Cardiac fibroblast (primary cell): ENCODE data around the gene CXADR.
"Not testable (repeated sequence)": the region's sequence is repeated elsewhere in the genome, so short reads cannot be mapped to it uniquely, and the experiment has no call there.

Experiments used
- DNase-seq, 2 donors: peaks; one replicate each; pipeline versions ENCODE4 v3.0.0 to v3.0.0-alpha.2; 2010; ENCODE audit warnings: low read depth in 2 of 2
- H3K4me3 ChIP-seq, 2 donors: replicated peaks in 1 of 2; 1 replicate in 1 of 2; 2 replicates in 1 of 2; pipeline ENCODE4 v1.5.1; 2011; ENCODE audit warnings: low read depth in 2 of 2, low read length in 2 of 2, mild to moderate bottlenecking in 2 of 2, moderate library complexity in 1 of 2
- CTCF ChIP-seq: IDR thresholded peaks from one replicate; pipeline ENCODE4 v1.5.1; 2011; ENCODE audit warnings: low read depth, mild to moderate bottlenecking, low read length, inconsistent platforms

Gene CXADR

GRCh38 chr21:17506951-17507350 is 5.9 kb upstream of the CXADR start:
- no peak for DNase-seq
- TF ChIP-seq CTCF: no peak
- no peak overlapping the region for H3K4me3 ChIP-seq

- TF ChIP-seq CTCF: no peak
- DNase-seq: no peak
- H3K4me3 ChIP-seq: no peak overlapping the region
These were observed 5.3 kb upstream of the CXADR start for GRCh38 chr21:17507591-17507990.

- peak; percentile 32 to 36 for DNase-seq
- no peak for TF ChIP-seq CTCF
- peak overlapping the region; percentile 57 to 59 for H3K4me3 ChIP-seq
These were observed 626 bp downstream of the CXADR start for GRCh38 chr21:17513214-17514123.

- peak; percentile 8 to 39 for DNase-seq
- H3K4me3 ChIP-seq: no peak overlapping the region
- TF ChIP-seq CTCF: no peak
These were observed 1.4 kb downstream of the CXADR start for GRCh38 chr21:17514124-17514845.

- not testable (repeated sequence) for H3K4me3 ChIP-seq, DNase-seq
These were observed 4.2 kb downstream of the CXADR start for GRCh38 chr21:17517008-17517407.

GRCh38 chr21:17519208-17519738 is 6.4 kb downstream of the CXADR start:
- DNase-seq: no peak
- H3K4me3 ChIP-seq: no peak overlapping the region
- no peak for TF ChIP-seq CTCF
